Measurements from ENCODE around the gene NOVA2. TPM values are rescaled to one million over a fixed set of nuclear protein-coding genes. Genes with fewer than 3 reads are reported as not detected.

NOVA2 gene
- total RNA-seq, 4 donors from 2014 or later, result 0.41 to 2.2 (median 1.00) TPM; not detected in 1

DNA sequence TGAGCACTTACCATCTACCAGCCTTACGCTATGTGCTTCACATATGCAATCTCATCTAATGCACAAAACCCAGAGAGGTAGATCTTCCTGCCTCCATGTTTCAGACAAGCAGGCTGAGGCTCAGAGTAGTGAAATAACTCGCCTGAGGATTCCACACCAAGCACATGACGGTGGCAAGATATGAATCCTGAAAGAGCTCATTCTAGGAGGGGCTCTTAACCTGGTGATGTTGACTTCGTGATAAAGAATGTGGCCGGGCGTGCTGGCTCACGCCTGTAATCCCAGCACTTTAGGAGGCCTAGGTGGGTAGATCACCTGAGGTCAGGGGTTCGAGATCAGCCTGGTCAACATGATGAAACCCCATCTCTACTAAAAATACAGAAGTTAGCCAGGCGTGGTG, 5.0 kb downstream of the NOVA2 start:
- in situ Hi-C loops (cut with MboI; ENCODE audit: low pct_ligation_motif_present in 1 of 4, low pct_unique_long_range_greater_than_20kb in 1 of 4, low sequenced_read_pairs in 3 of 4) (no loop called here), intact Hi-C loops (cut with DNase I; ENCODE audit: low total_unique reads) (no loop called here)
- TF ChIP-seq EP300 (IDR thresholded peaks at IDR 0.05; ENCODE audit: low read depth) (no peak), POLR2A (IDR thresholded peaks at IDR 0.05) (no peak), POLR2AphosphoS5 (IDR thresholded peaks at IDR 0.05) (no peak)
- TF ChIP-seq, protein P1, sequence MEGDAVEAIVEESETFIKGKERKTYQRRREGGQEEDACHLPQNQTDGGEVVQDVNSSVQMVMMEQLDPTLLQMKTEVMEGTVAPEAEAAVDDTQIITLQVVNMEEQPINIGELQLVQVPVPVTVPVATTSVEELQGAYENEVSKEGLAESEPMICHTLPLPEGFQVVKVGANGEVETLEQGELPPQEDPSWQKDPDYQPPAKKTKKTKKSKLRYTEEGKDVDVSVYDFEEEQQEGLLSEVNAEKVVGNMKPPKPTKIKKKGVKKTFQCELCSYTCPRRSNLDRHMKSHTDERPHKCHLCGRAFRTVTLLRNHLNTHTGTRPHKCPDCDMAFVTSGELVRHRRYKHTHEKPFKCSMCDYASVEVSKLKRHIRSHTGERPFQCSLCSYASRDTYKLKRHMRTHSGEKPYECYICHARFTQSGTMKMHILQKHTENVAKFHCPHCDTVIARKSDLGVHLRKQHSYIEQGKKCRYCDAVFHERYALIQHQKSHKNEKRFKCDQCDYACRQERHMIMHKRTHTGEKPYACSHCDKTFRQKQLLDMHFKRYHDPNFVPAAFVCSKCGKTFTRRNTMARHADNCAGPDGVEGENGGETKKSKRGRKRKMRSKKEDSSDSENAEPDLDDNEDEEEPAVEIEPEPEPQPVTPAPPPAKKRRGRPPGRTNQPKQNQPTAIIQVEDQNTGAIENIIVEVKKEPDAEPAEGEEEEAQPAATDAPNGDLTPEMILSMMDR (IDR thresholded peaks at IDR 0.05), result no peak
- Histone ChIP-seq H3K4me3 (no peak overlapping the region), H3K9me3 (no peaks in the 10 kb centered on the region), H3K4me1 (peaks cover 0 to 6% (median 2%) of the 10 kb centered on the region in 4 donors), H3K27me3 (peaks cover 76% of the 10 kb centered on the region), H3K36me3 (no peaks in the 10 kb centered on the region), H3K27ac (no peak overlapping the region)
- WGBS, 2 donors (ENCODE audit: low coverage in 1 of 2), result 65% methylated on average over 9 of the region's 9 CpGs; no CpG with 5 or more reads in 1 of the 2 donors
- no peak for DNase-seq

DNA sequence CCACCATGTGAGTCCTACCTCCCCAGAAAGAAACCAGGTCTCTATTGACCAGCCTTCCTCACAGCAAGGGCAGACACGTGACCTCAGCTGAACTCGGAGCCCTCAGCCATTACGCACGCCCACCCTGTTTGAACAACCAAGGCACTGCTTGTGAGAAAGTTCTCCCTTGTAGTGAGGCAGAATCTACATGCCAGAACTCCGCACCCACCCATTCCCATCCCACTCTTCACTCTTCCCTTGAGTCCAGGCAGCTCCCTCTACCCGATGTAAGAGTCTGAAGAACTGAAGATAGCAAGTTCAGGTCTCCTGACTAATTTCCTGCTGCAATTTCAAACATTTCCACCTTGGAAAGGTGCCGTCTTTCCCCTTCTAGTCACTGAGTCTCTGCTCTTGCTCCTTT, 6.4 kb downstream of the NOVA2 start:
- no peak for DNase-seq
- TF ChIP-seq EP300 (IDR thresholded peaks at IDR 0.05; ENCODE audit: low read depth), result no peak
- Histone ChIP-seq H3K4me3 (no peak overlapping the region), H3K9me3 (no peaks in the 10 kb centered on the region), H3K36me3 (no peaks in the 10 kb centered on the region), H3K27me3 (peaks cover 65% of the 10 kb centered on the region), H3K27ac (no peak overlapping the region), H3K4me1 (no peaks in the 10 kb centered on the region)
- 61 to 91% methylated on average over 3 to 7 of the region's 7 CpGs for WGBS, 2 donors (ENCODE audit: low coverage in 1 of 2)
- in situ Hi-C loops (cut with MboI; ENCODE audit: low pct_ligation_motif_present in 1 of 4, low pct_unique_long_range_greater_than_20kb in 1 of 4, low sequenced_read_pairs in 3 of 4), result no loop called here
- intact Hi-C loops (cut with DNase I; ENCODE audit: low total_unique reads), result no loop called here

DNA sequence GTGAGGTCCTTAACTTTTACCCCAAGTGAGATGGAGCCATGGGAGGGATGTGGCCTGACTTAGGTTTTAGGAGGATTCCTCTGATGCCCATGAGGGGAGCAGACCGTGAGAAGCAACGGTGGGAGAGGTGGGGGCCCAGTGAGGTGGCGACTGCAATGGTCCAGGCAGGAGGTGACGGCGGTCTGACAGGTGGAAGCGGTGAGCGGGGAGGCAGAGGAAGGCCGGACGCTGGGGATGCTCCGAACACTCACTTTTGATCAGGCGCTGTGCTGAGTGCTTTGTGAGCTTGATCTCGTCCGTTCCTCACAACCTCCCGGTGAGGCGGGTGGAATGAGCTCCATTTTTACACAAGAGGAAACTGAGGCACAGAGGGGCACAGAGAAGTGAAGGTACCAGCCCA, 11.6 kb downstream of the NOVA2 start:
- TF ChIP-seq, protein P1 (IDR thresholded peaks at IDR 0.05), result no peak
- TF ChIP-seq POLR2AphosphoS5 (IDR thresholded peaks at IDR 0.05), result no peak
- TF ChIP-seq EP300 (IDR thresholded peaks at IDR 0.05; ENCODE audit: low read depth), result no peak
- no peak for TF ChIP-seq POLR2A (IDR thresholded peaks at IDR 0.05)
- H3K4me1 ChIP-seq, result no peaks in the 10 kb centered on the region

DNA sequence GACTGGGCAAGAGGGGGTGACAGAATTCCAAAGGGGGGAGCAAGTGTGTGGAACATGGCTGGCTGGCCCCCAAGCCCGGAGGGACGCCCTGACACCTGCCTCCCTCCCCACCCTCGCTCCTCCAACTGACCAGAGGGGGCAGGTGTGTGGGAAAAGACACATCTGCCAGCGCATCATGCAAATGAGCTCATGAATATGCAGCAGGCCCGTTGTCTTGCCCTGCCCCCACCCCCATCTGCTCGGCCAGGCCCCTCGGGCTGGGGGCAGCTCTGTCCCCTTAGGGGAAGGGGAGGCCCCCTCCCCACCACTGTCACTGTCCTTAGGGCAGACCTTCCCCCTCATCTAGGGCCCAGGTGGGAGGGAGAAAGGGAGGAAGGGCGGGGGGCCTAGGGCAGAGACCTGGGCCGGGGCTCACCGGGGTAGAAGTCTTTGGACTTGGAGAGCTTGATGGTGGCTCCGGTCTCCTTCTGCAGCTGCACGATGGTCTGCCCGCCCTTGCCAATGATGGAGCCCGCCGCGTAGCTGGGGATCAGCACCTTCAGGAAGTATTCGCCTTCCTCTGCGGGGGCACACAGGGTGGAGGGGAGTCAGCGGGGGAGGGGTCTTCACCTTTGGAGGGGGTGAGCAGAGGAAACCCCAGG, 12.9 kb downstream of the NOVA2 start:
- in situ Hi-C loops (cut with MboI; ENCODE audit: low pct_ligation_motif_present in 1 of 4, low pct_unique_long_range_greater_than_20kb in 1 of 4, low sequenced_read_pairs in 3 of 4) (no loop called here), intact Hi-C loops (cut with DNase I; ENCODE audit: low total_unique reads) (no loop called here)
- no peak overlapping the region for H3K4me3 ChIP-seq
- no peak overlapping the region for H3K27ac ChIP-seq
- H3K4me1 ChIP-seq, result no peaks in the 10 kb centered on the region
- DNase-seq, result no peak
- no peak for TF ChIP-seq POLR2AphosphoS5 (IDR thresholded peaks at IDR 0.05)
- TF ChIP-seq EP300 (IDR thresholded peaks at IDR 0.05; ENCODE audit: low read depth), result no peak
- TF ChIP-seq, protein P1 (IDR thresholded peaks at IDR 0.05), result no peak
- no peak for TF ChIP-seq POLR2A (IDR thresholded peaks at IDR 0.05)
- H3K9me3 ChIP-seq, result no peaks in the 10 kb centered on the region
- H3K27me3 ChIP-seq, result peaks cover 47% of the 10 kb centered on the region
- WGBS, 2 donors (ENCODE audit: low coverage in 1 of 2), result 4 to 19% methylated on average over 4 to 17 of the region's 19 CpGs
- no peaks in the 10 kb centered on the region for H3K36me3 ChIP-seq

More for the DNA sequence above, 11.6 kb downstream of the NOVA2 start:
- in situ Hi-C loops (cut with MboI; ENCODE audit: low pct_ligation_motif_present in 1 of 4, low pct_unique_long_range_greater_than_20kb in 1 of 4, low sequenced_read_pairs in 3 of 4), result no loop called here
- DNase-seq, result no peak
- H3K36me3 ChIP-seq, result no peaks in the 10 kb centered on the region
- no peak overlapping the region for H3K4me3 ChIP-seq
- H3K9me3 ChIP-seq, result no peaks in the 10 kb centered on the region
- intact Hi-C loops (cut with DNase I; ENCODE audit: low total_unique reads), result no loop called here
- H3K27ac ChIP-seq, result no peak overlapping the region
- WGBS, 2 donors (ENCODE audit: low coverage in 1 of 2), result 71 to 78% methylated on average over 10 to 15 of the region's 15 CpGs
- H3K27me3 ChIP-seq, result peaks cover 51% of the 10 kb centered on the region

All from transverse colon (tissue), 4 donors.